Stimulated activated CD8-positive, alpha-beta memory T cell treated with anti-CD3 and anti-CD28 coated beads, Interleukin-4, amount 100 ng/mL, for 48 hours (primary cell): ENCODE data around the gene OR5C1.
"Not testable (repeated sequence)": the region's sequence is repeated elsewhere in the genome, so short reads cannot be mapped to it uniquely, and the experiment has no call there.

Source experiments
- DNase-seq: peaks from one replicate; pipeline ENCODE4 v3.0.0-alpha.2; 2020

OR5C1 gene

GRCh38 chr9:122788831-122789230 lies at the start of gene OR5C1:
TSS of gene OR5C1 (plus strand) at chr9:122788933. CDS start at chr9:122788933, 0 bp downstream.
- DNase-seq: no peak

- no peak for DNase-seq
Observed at GRCh38 chr9:122742003-122742402, 46.7 kb upstream of the OR5C1 start, which contains the start of gene OR1L6. TSS of gene OR1L6 (plus strand) at chr9:122742303. CDS start at chr9:122749848, 7,545 bp downstream.

- DNase-seq: no peak
Observed at GRCh38 chr9:122754825-122755224, 33.9 kb upstream of the OR5C1 start.

- DNase-seq: no peak
Observed at GRCh38 chr9:122767817-122768216, 20.9 kb upstream of the OR5C1 start.

GRCh38 chr9:122777052-122777451 lies 11.7 kb upstream of the OR5C1 start:
- no peak for DNase-seq

GRCh38 chr9:122777935-122778627 lies 10.7 kb upstream of the OR5C1 start:
- DNase-seq: no peak

- DNase-seq: no peak
Observed at GRCh38 chr9:122779181-122779580, 9.6 kb upstream of the OR5C1 start.

- no peak for DNase-seq
Observed at GRCh38 chr9:122780026-122780425, 8.7 kb upstream of the OR5C1 start.

GRCh38 chr9:122781671-122782070 lies 7.1 kb upstream of the OR5C1 start:
- no peak for DNase-seq

- no peak for DNase-seq
Observed at GRCh38 chr9:122785269-122785668, 3.5 kb upstream of the OR5C1 start.

- DNase-seq: no peak
Observed at GRCh38 chr9:122786338-122786737, 2.4 kb upstream of the OR5C1 start.

GRCh38 chr9:122789256-122790046 lies 718 bp downstream of the OR5C1 start:
- no peak for DNase-seq

- DNase-seq: no peak
Observed at GRCh38 chr9:122791872-122792669, 3.3 kb downstream of the OR5C1 start.

- DNase-seq: no peak
Observed at GRCh38 chr9:122797316-122798063, 8.8 kb downstream of the OR5C1 start.

GRCh38 chr9:122800066-122801060 lies 11.6 kb downstream of the OR5C1 start, which contains the start of gene OR1K1:
TSS of gene OR1K1 (plus strand) at chr9:122800123. CDS start at chr9:122800123, 0 bp downstream.
- DNase-seq: no peak

GRCh38 chr9:122806661-122807060 lies 17.9 kb downstream of the OR5C1 start:
- peak; percentile 44 for DNase-seq

- DNase-seq: peak; percentile 76
Observed at GRCh38 chr9:122807271-122807900, 18.7 kb downstream of the OR5C1 start.

GRCh38 chr9:122808141-122808540 lies 19.4 kb downstream of the OR5C1 start:
- DNase-seq: no peak

- DNase-seq: not testable (repeated sequence)
Observed at GRCh38 chr9:122809261-122809660, 20.5 kb downstream of the OR5C1 start.

GRCh38 chr9:122810306-122810946 lies 21.7 kb downstream of the OR5C1 start:
- DNase-seq: peak; percentile 86
